Adrenal gland (tissue), 12 donors: ENCODE data around the gene TBC1D1. TPM values are rescaled to one million over a fixed set of nuclear protein-coding genes. Genes with fewer than 3 reads are reported as not detected.

Experiments used
- DNase-seq, 7 donors: peaks; one replicate each; pipeline ENCODE4 v3.0.0-alpha.2; 2019 to 2020
- H3K27ac ChIP-seq, 5 donors: fragments of 200-600 bp; sonication (generic) in 4 of 5; 1 replicate in 3 of 5; 2 replicates in 2 of 5; pipeline versions ENCODE4 v1.5.1 to v1.8.0; 2016 to 2020; ENCODE audit warnings: mild to moderate bottlenecking in 1 of 5
- H3K27me3 ChIP-seq: fragments of 200-600 bp; 2 replicates; pipeline ENCODE4 v1.8.0; 2021
- H3K36me3 ChIP-seq, 2 donors: fragments of 200-600 bp; replicated peaks in 1 of 2; 1 replicate in 1 of 2; 2 replicates in 1 of 2; pipeline versions ENCODE4 v1.5.1 to v1.8.0; 2018 to 2022
- H3K4me1 ChIP-seq, 2 donors: fragments of 200-600 bp; replicated peaks in 1 of 2; 1 replicate in 1 of 2; 2 replicates in 1 of 2; pipeline versions ENCODE4 v1.5.1 to v1.8.0; 2018 to 2021
- H3K4me3 ChIP-seq, 4 donors: fragments of 200-600 bp; sonication (generic) in 3 of 4; one replicate each; pipeline ENCODE4 v1.5.1; 2016 to 2018
- H3K9me3 ChIP-seq, 3 donors: fragments of 200-600 bp; sonication (generic) in 1 of 3; replicated peaks in 1 of 3; 1 replicate in 2 of 3; 2 replicates in 1 of 3; pipeline versions ENCODE4 v1.5.1 to v1.8.0; 2016 to 2021
- POLR2A ChIP-seq, 2 donors: fragments of 450-650 bp; IDR thresholded peaks; one replicate each; pipeline ENCODE4 v1.6.1; 2017; ENCODE audit warnings: antibody characterized with exemption in 2 of 2, mild to moderate bottlenecking in 2 of 2, moderate library complexity in 1 of 2
- WGBS, 4 donors: extraction: QIAGEN DNeasy Blood & Tissue Kit in 2 of 4; methylation state at CpG; one replicate each; pipeline versions ENCODE4 v1.1.5 to v1.1.7; 2013 to 2017; 5-methylcytosine and 5-hydroxymethylcytosine counted together
- intact Hi-C, 2 donors: fragments of 100-400 bp; cut with DNase I; formaldehyde crosslinking; loops; one replicate each; pipeline versions ENCODE4 v1.14.1 to v1.15.0; 2022 to 2023
- polyA plus RNA-seq, 3 donors: library from polyadenylated mRNA; stranded (reverse); fragments of 200-250 nt in 2 of 3; fragments of 350-450 nt in 1 of 3; fragmentation: Illumina TruSeq in 1 of 3; extraction: RNeasy Lipid Tissue Mini Kit (QIAGEN cat#74804) in 1 of 3; gene quantifications; one replicate each; pipeline ENCODE4 v1.2.3, GENCODE V29; 2013 to 2014
- total RNA-seq, 9 donors: library from RNA; depleted of rRNA in 4 of 9; stranded (reverse); fragments of >200 nt in 4 of 9; fragments of 120-200 nt in 1 of 9; fragmentation: NEBNext Ultra II Directional in 1 of 9; extraction: Animal tissue kit (Norgen Biotek cat#: 25700) in 1 of 9; gene quantifications; one replicate each; pipeline versions ENCODE4 v1.1.0 to v1.2.4, GENCODE V29; 2013 to 2023
- TF ChIP-seq, protein P1 (sequence below), 6 experiments: fragments of 450-650 bp in 4 of 6; fragments of 200-600 bp in 2 of 6; sonication (generic) in 1 of 6; IDR thresholded peaks; 1 replicate in 5 of 6; 2 replicates in 1 of 6; pipeline versions ENCODE4 v1.5.1 to v1.8.0; 2016 to 2021; ENCODE audit warnings: antibody characterized with exemption in 6 of 6, mild to moderate bottlenecking in 2 of 6, moderate library complexity in 1 of 6
- donor health status: healthy with polysubstance abuse.
- donor health status: Bipolar disorder and iron deficiency.
- donor health status: DM: yes; HTN: yes; CAD: no.
- donor health status: DM: no; HTN: no; CAD: no.
- donor health status: DM: no; HTN: no; CAD: no.
- donor health status: DM: yes; HTN: yes; CAD: no.

TBC1D1 gene
- total and polyA plus RNA-seq, 12 donors, result 16.3 to 77.3 (median 25.7) TPM

GRCh38 chr4:38069271-38069760 is 178.4 kb downstream of the TBC1D1 start:
- 23 to 43% (median 33%) methylated on average over 6 of the region's 6 CpGs for WGBS, 4 donors
- intact Hi-C loops, result loop anchor here in 1 of 2 donors (5.0 kb wide), 2 partner anchors 108 to 663 kb away; no protein-coding TSS in a partner anchor
- Histone ChIP-seq H3K4me1 (peaks cover 0 to 23% of the 10 kb centered on the region in 2 donors), H3K36me3 (no peaks in the 10 kb centered on the region), H3K27me3 (no peaks in the 10 kb centered on the region), H3K4me3 (no peak overlapping the region), H3K9me3 (no peaks in the 10 kb centered on the region), H3K27ac (peak overlapping the region in 3 of 5 donors; percentile 24 to 55 (median 35))
- TF ChIP-seq, protein P1, sequence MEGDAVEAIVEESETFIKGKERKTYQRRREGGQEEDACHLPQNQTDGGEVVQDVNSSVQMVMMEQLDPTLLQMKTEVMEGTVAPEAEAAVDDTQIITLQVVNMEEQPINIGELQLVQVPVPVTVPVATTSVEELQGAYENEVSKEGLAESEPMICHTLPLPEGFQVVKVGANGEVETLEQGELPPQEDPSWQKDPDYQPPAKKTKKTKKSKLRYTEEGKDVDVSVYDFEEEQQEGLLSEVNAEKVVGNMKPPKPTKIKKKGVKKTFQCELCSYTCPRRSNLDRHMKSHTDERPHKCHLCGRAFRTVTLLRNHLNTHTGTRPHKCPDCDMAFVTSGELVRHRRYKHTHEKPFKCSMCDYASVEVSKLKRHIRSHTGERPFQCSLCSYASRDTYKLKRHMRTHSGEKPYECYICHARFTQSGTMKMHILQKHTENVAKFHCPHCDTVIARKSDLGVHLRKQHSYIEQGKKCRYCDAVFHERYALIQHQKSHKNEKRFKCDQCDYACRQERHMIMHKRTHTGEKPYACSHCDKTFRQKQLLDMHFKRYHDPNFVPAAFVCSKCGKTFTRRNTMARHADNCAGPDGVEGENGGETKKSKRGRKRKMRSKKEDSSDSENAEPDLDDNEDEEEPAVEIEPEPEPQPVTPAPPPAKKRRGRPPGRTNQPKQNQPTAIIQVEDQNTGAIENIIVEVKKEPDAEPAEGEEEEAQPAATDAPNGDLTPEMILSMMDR (IDR thresholded peaks at IDR 0.05), result peak; percentile 18 to 62 (median 52)
- peak in 1 of 2 donors; percentile 52 for TF ChIP-seq POLR2A (IDR thresholded peaks at IDR 0.05)
- DNase-seq, result peak; percentile 44 to 85 (median 75)

GRCh38 chr4:38071801-38072431 is 181.0 kb downstream of the TBC1D1 start:
- 44 to 53% (median 49%) methylated on average over 5 to 7 of the region's 7 CpGs for WGBS, 4 donors
- TF ChIP-seq, protein P1 (IDR thresholded peaks at IDR 0.05), result no peak
- TF ChIP-seq POLR2A (IDR thresholded peaks at IDR 0.05), result no peak
- peaks cover 8 to 23% of the 10 kb centered on the region in 2 donors for H3K4me1 ChIP-seq
- H3K9me3 ChIP-seq, result no peaks in the 10 kb centered on the region
- H3K36me3 ChIP-seq, result no peaks in the 10 kb centered on the region
- peak overlapping the region in 1 of 5 donors; percentile 55 for H3K27ac ChIP-seq
- H3K4me3 ChIP-seq, result no peak overlapping the region
- DNase-seq, result no peak
- intact Hi-C loops, result loop anchor here in 1 of 2 donors (10.0 kb wide), 1 partner anchor 243 kb away; no protein-coding TSS in a partner anchor
- no peaks in the 10 kb centered on the region for H3K27me3 ChIP-seq

- no peak for TF ChIP-seq POLR2A (IDR thresholded peaks at IDR 0.05)
- TF ChIP-seq, protein P1 (IDR thresholded peaks at IDR 0.05), result no peak
- Histone ChIP-seq H3K4me3 (no peak overlapping the region), H3K4me1 (peaks cover 8 to 23% of the 10 kb centered on the region in 2 donors), H3K27ac (peak overlapping the region in 1 of 5 donors; percentile 55), H3K9me3 (no peaks in the 10 kb centered on the region), H3K36me3 (no peaks in the 10 kb centered on the region), H3K27me3 (no peaks in the 10 kb centered on the region)
- no peak for DNase-seq
- intact Hi-C loops, result loop anchor here in 1 of 2 donors (10.0 kb wide), 1 partner anchor 242 kb away; no protein-coding TSS in a partner anchor
- 85 to 96% (median 89%) methylated on average over 3 of the region's 3 CpGs for WGBS, 4 donors
Observed at GRCh38 chr4:38072578-38072977, 181.7 kb downstream of the TBC1D1 start.

GRCh38 chr4:38073596-38074234 is 182.8 kb downstream of the TBC1D1 start:
- Histone ChIP-seq H3K4me3 (no peak overlapping the region), H3K9me3 (no peaks in the 10 kb centered on the region), H3K36me3 (no peaks in the 10 kb centered on the region), H3K27ac (no peak overlapping the region), H3K27me3 (no peaks in the 10 kb centered on the region), H3K4me1 (peaks cover 8 to 25% of the 10 kb centered on the region in 2 donors)
- no peak for DNase-seq
- intact Hi-C loops, result loop anchor here in 1 of 2 donors (10.0 kb wide), 1 partner anchor 241 kb away; no protein-coding TSS in a partner anchor
- WGBS, 4 donors, result 82 to 91% (median 90%) methylated on average over 4 of the region's 4 CpGs
- TF ChIP-seq, protein P1 (IDR thresholded peaks at IDR 0.05), result no peak
- no peak for TF ChIP-seq POLR2A (IDR thresholded peaks at IDR 0.05)
